ENCODE measurements around the gene MBNL2.

GRCh38 chr13:97382276-97382675 is 160.1 kb downstream of the MBNL2 start:
- no peak for TF ChIP-seq CTCF (IDR thresholded peaks at IDR 0.05)
- TF ChIP-seq POLR2A (IDR thresholded peaks at IDR 0.05) = no peak
